Adrenal gland (tissue), 12 donors: ENCODE results near the gene ZNF654. TPM values are rescaled to one million over a fixed set of nuclear protein-coding genes. Genes with fewer than 3 reads are reported as not detected.
A peak's percentile ranks its signal among the peaks of the same experiment; 100 is the strongest.

Source experiments
- DNase-seq, 7 donors: peaks; one replicate each; pipeline ENCODE4 v3.0.0-alpha.2; 2019 to 2020
- H3K27ac ChIP-seq, 5 donors: fragments of 200-600 bp; sonication (generic) in 4 of 5; 1 replicate in 3 of 5; 2 replicates in 2 of 5; pipeline versions ENCODE4 v1.5.1 to v1.8.0; 2016 to 2020; ENCODE audit warnings: mild to moderate bottlenecking in 1 of 5
- H3K27me3 ChIP-seq: fragments of 200-600 bp; 2 replicates; pipeline ENCODE4 v1.8.0; 2021
- H3K36me3 ChIP-seq, 2 donors: fragments of 200-600 bp; replicated peaks in 1 of 2; 1 replicate in 1 of 2; 2 replicates in 1 of 2; pipeline versions ENCODE4 v1.5.1 to v1.8.0; 2018 to 2022
- H3K4me1 ChIP-seq, 2 donors: fragments of 200-600 bp; replicated peaks in 1 of 2; 1 replicate in 1 of 2; 2 replicates in 1 of 2; pipeline versions ENCODE4 v1.5.1 to v1.8.0; 2018 to 2021
- H3K4me3 ChIP-seq, 4 donors: fragments of 200-600 bp; sonication (generic) in 3 of 4; one replicate each; pipeline ENCODE4 v1.5.1; 2016 to 2018
- H3K9me3 ChIP-seq, 3 donors: fragments of 200-600 bp; sonication (generic) in 1 of 3; replicated peaks in 1 of 3; 1 replicate in 2 of 3; 2 replicates in 1 of 3; pipeline versions ENCODE4 v1.5.1 to v1.8.0; 2016 to 2021
- POLR2A ChIP-seq, 2 donors: fragments of 450-650 bp; IDR thresholded peaks; one replicate each; pipeline ENCODE4 v1.6.1; 2017; ENCODE audit warnings: antibody characterized with exemption in 2 of 2, mild to moderate bottlenecking in 2 of 2, moderate library complexity in 1 of 2
- WGBS, 4 donors: extraction: QIAGEN DNeasy Blood & Tissue Kit in 2 of 4; methylation state at CpG; one replicate each; pipeline versions ENCODE4 v1.1.5 to v1.1.7; 2013 to 2017; 5-methylcytosine and 5-hydroxymethylcytosine counted together
- intact Hi-C, 2 donors: fragments of 100-400 bp; cut with DNase I; formaldehyde crosslinking; loops; one replicate each; pipeline versions ENCODE4 v1.14.1 to v1.15.0; 2022 to 2023
- polyA plus RNA-seq, 3 donors: library from polyadenylated mRNA; stranded (reverse); fragments of 200-250 nt in 2 of 3; fragments of 350-450 nt in 1 of 3; fragmentation: Illumina TruSeq in 1 of 3; extraction: RNeasy Lipid Tissue Mini Kit (QIAGEN cat#74804) in 1 of 3; gene quantifications; one replicate each; pipeline ENCODE4 v1.2.3, GENCODE V29; 2013 to 2014
- total RNA-seq, 9 donors: library from RNA; depleted of rRNA in 4 of 9; stranded (reverse); fragments of >200 nt in 4 of 9; fragments of 120-200 nt in 1 of 9; fragmentation: NEBNext Ultra II Directional in 1 of 9; extraction: Animal tissue kit (Norgen Biotek cat#: 25700) in 1 of 9; gene quantifications; one replicate each; pipeline versions ENCODE4 v1.1.0 to v1.2.4, GENCODE V29; 2013 to 2023
- TF ChIP-seq, protein P1 (sequence below), 6 experiments: fragments of 450-650 bp in 4 of 6; fragments of 200-600 bp in 2 of 6; sonication (generic) in 1 of 6; IDR thresholded peaks; 1 replicate in 5 of 6; 2 replicates in 1 of 6; pipeline versions ENCODE4 v1.5.1 to v1.8.0; 2016 to 2021; ENCODE audit warnings: antibody characterized with exemption in 6 of 6, mild to moderate bottlenecking in 2 of 6, moderate library complexity in 1 of 6
- donor health status: healthy with polysubstance abuse.
- donor health status: Bipolar disorder and iron deficiency.
- donor health status: DM: yes; HTN: yes; CAD: no.
- donor health status: DM: no; HTN: no; CAD: no.
- donor health status: DM: no; HTN: no; CAD: no.
- donor health status: DM: yes; HTN: yes; CAD: no.

The ZNF654 gene
- total and polyA plus RNA-seq, 12 donors: 2.5 to 18.6 (median 10.7) TPM

GRCh38 chr3:88041005-88041404 is 18.1 kb upstream of the ZNF654 start:
- no peak overlapping the region for H3K27ac ChIP-seq
- no peak overlapping the region for H3K4me3 ChIP-seq
- H3K4me1 ChIP-seq: peaks cover 0 to 3% of the 10 kb centered on the region in 2 donors
- DNase-seq: no peak
- WGBS, 4 donors: 96 to 100% (median 97%) methylated on average over 3 of the region's 3 CpGs
- intact Hi-C loops: no loop called here
- no peaks in the 10 kb centered on the region for H3K36me3 ChIP-seq
- no peaks in the 10 kb centered on the region for H3K9me3 ChIP-seq
- H3K27me3 ChIP-seq: no peaks in the 10 kb centered on the region
- TF ChIP-seq, protein P1, sequence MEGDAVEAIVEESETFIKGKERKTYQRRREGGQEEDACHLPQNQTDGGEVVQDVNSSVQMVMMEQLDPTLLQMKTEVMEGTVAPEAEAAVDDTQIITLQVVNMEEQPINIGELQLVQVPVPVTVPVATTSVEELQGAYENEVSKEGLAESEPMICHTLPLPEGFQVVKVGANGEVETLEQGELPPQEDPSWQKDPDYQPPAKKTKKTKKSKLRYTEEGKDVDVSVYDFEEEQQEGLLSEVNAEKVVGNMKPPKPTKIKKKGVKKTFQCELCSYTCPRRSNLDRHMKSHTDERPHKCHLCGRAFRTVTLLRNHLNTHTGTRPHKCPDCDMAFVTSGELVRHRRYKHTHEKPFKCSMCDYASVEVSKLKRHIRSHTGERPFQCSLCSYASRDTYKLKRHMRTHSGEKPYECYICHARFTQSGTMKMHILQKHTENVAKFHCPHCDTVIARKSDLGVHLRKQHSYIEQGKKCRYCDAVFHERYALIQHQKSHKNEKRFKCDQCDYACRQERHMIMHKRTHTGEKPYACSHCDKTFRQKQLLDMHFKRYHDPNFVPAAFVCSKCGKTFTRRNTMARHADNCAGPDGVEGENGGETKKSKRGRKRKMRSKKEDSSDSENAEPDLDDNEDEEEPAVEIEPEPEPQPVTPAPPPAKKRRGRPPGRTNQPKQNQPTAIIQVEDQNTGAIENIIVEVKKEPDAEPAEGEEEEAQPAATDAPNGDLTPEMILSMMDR (IDR thresholded peaks at IDR 0.05): no peak
- no peak for TF ChIP-seq POLR2A (IDR thresholded peaks at IDR 0.05)

- Histone ChIP-seq H3K27me3 (no peaks in the 10 kb centered on the region), H3K9me3 (no peaks in the 10 kb centered on the region), H3K27ac (no peak overlapping the region), H3K4me3 (no peak overlapping the region), H3K36me3 (no peaks in the 10 kb centered on the region), H3K4me1 (peaks cover 0 to 3% of the 10 kb centered on the region in 2 donors)
- 13 to 17% (median 15%) methylated on average over 1 of the region's 1 CpG for WGBS, 4 donors
- no peak for DNase-seq
- TF ChIP-seq, protein P1 (IDR thresholded peaks at IDR 0.05): no peak
- TF ChIP-seq POLR2A (IDR thresholded peaks at IDR 0.05): no peak
- intact Hi-C loops: no loop called here
Measured at GRCh38 chr3:88044411-88044810, 14.6 kb upstream of the ZNF654 start.

GRCh38 chr3:88046766-88047165 is 12.3 kb upstream of the ZNF654 start:
- no peak for DNase-seq
- 81 to 88% (median 85%) methylated on average over 5 of the region's 5 CpGs for WGBS, 4 donors
- TF ChIP-seq POLR2A (IDR thresholded peaks at IDR 0.05): no peak

DNA sequence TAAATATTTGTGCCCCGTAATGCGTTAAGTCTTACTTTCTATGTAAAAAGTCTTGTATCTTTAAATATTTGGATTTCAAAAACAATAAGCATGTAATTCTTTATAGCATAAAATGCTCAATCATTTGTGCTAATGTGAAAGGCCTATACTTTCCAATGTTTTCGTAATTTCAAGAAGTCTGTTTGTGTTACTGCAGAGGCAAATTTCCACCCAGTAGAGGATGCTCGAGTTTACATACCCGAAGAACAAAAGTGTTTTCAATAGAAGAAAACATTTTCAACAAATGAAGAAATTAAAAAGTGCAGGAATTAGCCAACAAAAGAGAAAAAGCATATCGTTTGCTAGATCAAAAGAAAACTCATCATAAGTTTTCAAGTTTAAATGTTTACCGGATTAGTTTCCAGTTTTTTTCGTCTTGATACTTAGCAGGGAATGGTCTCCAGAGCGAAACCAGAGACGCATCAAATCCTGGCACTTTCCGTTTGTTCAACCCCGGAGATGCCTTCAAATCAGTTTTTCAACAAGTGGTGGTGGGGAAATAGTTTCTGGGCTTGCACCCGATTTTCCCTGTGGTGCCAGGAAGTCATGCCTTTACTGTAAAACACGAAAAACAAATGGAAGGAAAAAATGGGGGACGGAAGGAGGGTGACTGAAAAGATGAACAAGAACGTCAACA is 1.3 kb upstream of the ZNF654 start:
- TF ChIP-seq, protein P1 (IDR thresholded peaks at IDR 0.05): peak in 1 of 6 experiments; percentile 20
- no peak for TF ChIP-seq POLR2A (IDR thresholded peaks at IDR 0.05)
- H3K27me3 ChIP-seq: no peaks in the 10 kb centered on the region
- DNase-seq: peak in 2 of 7 donors; percentile 9 to 27
- WGBS, 4 donors: 11 to 12% (median 11%) methylated on average over 16 of the region's 16 CpGs
- H3K4me1 ChIP-seq: peaks cover 14 to 44% of the 10 kb centered on the region in 2 donors
- peaks cover 0 to 15% of the 10 kb centered on the region in 2 donors for H3K36me3 ChIP-seq
- no peaks in the 10 kb centered on the region for H3K9me3 ChIP-seq
- peak overlapping the region; percentile 32 to 86 (median 80) for H3K4me3 ChIP-seq
- peak overlapping the region; percentile 94 to 97 (median 96) for H3K27ac ChIP-seq
- intact Hi-C loops: no loop called here

More at GRCh38 chr3:88046766-88047165, 12.3 kb upstream of the ZNF654 start:
- Histone ChIP-seq H3K27ac (no peak overlapping the region), H3K9me3 (no peaks in the 10 kb centered on the region), H3K36me3 (no peaks in the 10 kb centered on the region), H3K4me1 (peaks cover 0 to 3% of the 10 kb centered on the region in 2 donors), H3K4me3 (no peak overlapping the region), H3K27me3 (no peaks in the 10 kb centered on the region)
- intact Hi-C loops: no loop called here

DNA sequence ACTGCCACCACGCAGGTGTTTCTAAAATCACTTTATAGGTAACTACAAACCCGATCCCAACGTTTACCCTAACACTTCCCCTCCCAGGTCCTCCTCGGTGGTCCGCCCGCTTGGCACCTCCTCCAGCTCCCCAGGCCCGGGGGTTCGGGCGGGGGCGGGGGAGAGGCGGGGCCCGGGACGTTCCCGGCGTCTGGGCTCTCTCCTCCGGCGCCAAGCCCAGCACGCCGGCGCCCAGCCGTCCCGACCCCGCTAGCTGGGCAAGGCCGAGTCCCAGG is 812 bp upstream of the ZNF654 start:
- Histone ChIP-seq H3K36me3 (peaks cover 0 to 15% of the 10 kb centered on the region in 2 donors), H3K27me3 (no peaks in the 10 kb centered on the region), H3K9me3 (no peaks in the 10 kb centered on the region), H3K27ac (peak overlapping the region; percentile 94 to 97 (median 96)), H3K4me3 (peak overlapping the region; percentile 32 to 86 (median 80)), H3K4me1 (peaks cover 14 to 47% of the 10 kb centered on the region in 2 donors)
- WGBS, 4 donors: 0 to 2% (median 1%) methylated on average over 7 to 24 of the region's 24 CpGs
- DNase-seq: no peak
- intact Hi-C loops: no loop called here
- TF ChIP-seq POLR2A (IDR thresholded peaks at IDR 0.05): no peak
- TF ChIP-seq, protein P1 (IDR thresholded peaks at IDR 0.05): no peak
